Naive thymus-derived CD4-positive, alpha-beta T cell (primary cell): ENCODE measurements around the gene NPHP4. TPM values are rescaled to one million over a fixed set of nuclear protein-coding genes. Genes with fewer than 3 reads are reported as not detected.

Source experiments
- ATAC-seq: fragments of 150-1000 bp; cut with Tn5 transposase; 2 replicates; pipeline ENCODE4 v1.10.0; 2021; ENCODE audit warnings: mild to moderate bottlenecking, moderate library complexity
- CTCF ChIA-PET: fragments of 350-600 bp; sonication (Branson Sonifier 250); formaldehyde crosslinking; loops from one replicate; lab custom pipeline; 2021; ENCODE audit warnings: antibody characterized with exemption; lab: Charles Lee
- POLR2A ChIA-PET: fragments of 350-600 bp; sonication (Branson Sonifier 250); formaldehyde crosslinking; loops from one replicate; lab custom pipeline; 2021; ENCODE audit warnings: antibody characterized with exemption, inconsistent platforms; lab: Charles Lee
- DNase-seq, 9 donors: peaks; one replicate each; pipeline versions ENCODE4 v3.0.0 to v3.0.0-alpha.2; 2020 to 2022; ENCODE audit warnings: mixed read lengths in 1 of 9
- H3K27ac ChIP-seq: one replicate; pipeline ENCODE4 v1.7.0; 2013; ENCODE audit warnings: mild to moderate bottlenecking, low read depth, low read length, moderate library complexity
- H3K27me3 ChIP-seq, 2 donors: one replicate each; pipeline ENCODE4 v1.7.0; 2013; ENCODE audit warnings: low read length in 2 of 2, mild to moderate bottlenecking in 2 of 2, moderate library complexity in 2 of 2; ENCODE audit not compliant: control insufficient read depth in 2 of 2, insufficient read depth in 2 of 2
- H3K36me3 ChIP-seq, 3 experiments: 1 replicate in 2 of 3; 2 replicates in 1 of 3; pipeline ENCODE4 v1.7.0; 2013; ENCODE audit warnings: low read length in 3 of 3, mild to moderate bottlenecking in 3 of 3, moderate library complexity in 1 of 3; ENCODE audit not compliant: insufficient read depth in 3 of 3, control insufficient read depth in 2 of 3
- H3K4me1 ChIP-seq, 2 donors: one replicate each; pipeline ENCODE4 v1.7.0; 2013; ENCODE audit warnings: low read length in 2 of 2, mild to moderate bottlenecking in 2 of 2, moderate library complexity in 1 of 2; ENCODE audit not compliant: control insufficient read depth in 2 of 2, insufficient read depth in 2 of 2
- H3K4me3 ChIP-seq: 2 replicates; pipeline ENCODE4 v1.7.0; 2013; ENCODE audit warnings: mild to moderate bottlenecking, low read length
- H3K9me3 ChIP-seq, 3 experiments: 1 replicate in 2 of 3; 2 replicates in 1 of 3; pipeline ENCODE4 v1.7.0; 2013; ENCODE audit warnings: low read length in 3 of 3; ENCODE audit not compliant: control insufficient read depth in 2 of 3
- H3K27ac Mint-ChIP-seq, 9 donors: one replicate each; pipeline ENCODE4 v1.8.0; 2020 to 2022; ENCODE audit warnings: mixed read lengths in 9 of 9, mild to moderate bottlenecking in 8 of 9, moderate library complexity in 5 of 9, inconsistent platforms in 2 of 9
- H3K27me3 Mint-ChIP-seq, 5 donors: one replicate each; pipeline ENCODE4 v1.8.0; 2021 to 2022; ENCODE audit warnings: mixed read lengths in 5 of 5, mild to moderate bottlenecking in 1 of 5
- H3K36me3 Mint-ChIP-seq, 5 donors: one replicate each; pipeline ENCODE4 v1.8.0; 2020 to 2022; ENCODE audit warnings: mixed read lengths in 5 of 5, mild to moderate bottlenecking in 3 of 5, inconsistent platforms in 1 of 5
- H3K4me1 Mint-ChIP-seq, 7 donors: one replicate each; pipeline ENCODE4 v1.8.0; 2020 to 2022; ENCODE audit warnings: mixed read lengths in 7 of 7, mild to moderate bottlenecking in 3 of 7, inconsistent platforms in 1 of 7
- H3K4me3 Mint-ChIP-seq, 10 donors: one replicate each; pipeline ENCODE4 v1.8.0; 2020 to 2022; ENCODE audit warnings: mild to moderate bottlenecking in 10 of 10, mixed read lengths in 10 of 10, moderate library complexity in 6 of 10, inconsistent platforms in 2 of 10
- H3K9me3 Mint-ChIP-seq, 11 donors: one replicate each; pipeline ENCODE4 v1.8.0; 2020 to 2022; ENCODE audit warnings: mixed read lengths in 11 of 11, mild to moderate bottlenecking in 4 of 11, inconsistent platforms in 1 of 11, moderate library complexity in 1 of 11
- intact Hi-C, 2 donors: fragments of 100-400 bp; cut with micrococcal nuclease; formaldehyde crosslinking; loops; one replicate each; pipeline ENCODE4 v1.15.1; 2023
- polyA plus RNA-seq, 2 donors: library from polyadenylated mRNA; unstranded; fragments of 300-500 nt; fragmentation: Illumina TruSeq; gene quantifications; one replicate each; pipeline ENCODE4 v1.2.3, GENCODE V29; 2021
- total RNA-seq, 6 experiments: library from RNA in 5 of 6; stranded (reverse) in 5 of 6; gene quantifications; 1 replicate in 5 of 6; 2 replicates in 1 of 6; pipeline ENCODE4 v1.2.3 and lab custom pipeline; 2021 to 2026

The NPHP4 gene
- total and polyA plus RNA-seq, 7 experiments from 2014 or later, result 0.40 to 20.6 (median 9.2) TPM

DNA sequence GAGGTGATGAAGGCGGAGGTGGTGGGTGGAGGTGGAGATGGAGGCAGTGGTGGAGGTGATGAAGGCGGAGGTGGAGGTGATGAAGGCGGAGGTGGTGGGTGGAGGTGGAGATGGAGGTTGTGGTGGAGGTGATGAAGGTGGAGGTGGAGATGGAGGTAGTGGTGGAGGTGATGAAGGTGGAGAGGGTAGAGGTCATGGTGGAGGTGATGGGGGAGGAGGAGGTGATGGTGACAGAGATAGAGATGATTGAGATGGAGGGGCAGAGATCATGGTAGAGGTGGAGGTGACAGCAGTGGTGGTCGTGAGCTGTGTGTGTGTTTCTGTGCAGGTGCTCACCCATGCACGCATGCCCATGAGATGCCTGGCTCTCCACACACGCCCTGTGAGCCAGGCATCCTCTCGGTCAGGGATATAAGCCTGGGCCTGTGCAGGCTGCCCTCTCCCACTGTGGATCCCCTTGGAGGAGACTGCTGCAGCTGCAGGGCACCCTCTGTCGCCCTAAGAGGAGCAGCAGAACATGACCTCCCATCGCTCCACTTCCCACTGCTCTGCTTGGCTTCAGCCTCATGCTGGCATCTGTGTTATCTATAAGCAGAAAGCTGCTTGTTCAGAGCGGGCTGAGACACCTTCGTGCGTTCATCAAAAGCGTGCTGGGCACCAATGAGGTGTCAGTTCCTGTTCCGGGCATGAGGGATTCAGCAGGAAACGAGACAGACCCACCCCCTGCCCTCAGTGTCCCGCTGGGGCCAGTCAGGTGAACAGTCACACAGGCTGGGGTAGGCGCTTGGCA, 20.5 kb upstream of the NPHP4 start:
- Mint-ChIP-seq H3K4me3 (peak overlapping the region in 1 of 10 donors; percentile 34), H3K27ac (peak overlapping the region in 1 of 9 donors; percentile 86), H3K4me1 (peaks cover 0 to 24% (median 0%) of the 10 kb centered on the region in 7 donors), H3K27me3 (no peaks in the 10 kb centered on the region), H3K36me3 (peaks cover 0 to 7% (median 0%) of the 10 kb centered on the region in 5 donors), H3K9me3 (no peaks in the 10 kb centered on the region)
- POLR2A ChIA-PET, result interaction anchor here (0.6 kb wide), 1 partner anchor 51 kb away, joined by 3 read pairs; no protein-coding TSS in a partner anchor
- Histone ChIP-seq H3K4me3 (no peak overlapping the region), H3K27ac (no peak overlapping the region), H3K9me3 (no peaks in the 10 kb centered on the region), H3K36me3 (peaks cover 0 to 18% (median 0%) of the 10 kb centered on the region in 3 experiments), H3K27me3 (no peaks in the 10 kb centered on the region), H3K4me1 (peaks cover 0 to 5% of the 10 kb centered on the region in 2 donors)
- DNase-seq (peak in 1 of 9 donors; percentile 62), ATAC-seq (peak; percentile 28)
- CTCF ChIA-PET, result interaction anchor here (0.7 kb wide), 1 partner anchor 788 kb away, joined by 3 read pairs; no protein-coding TSS in a partner anchor
- intact Hi-C loops, result no loop called here

DNA sequence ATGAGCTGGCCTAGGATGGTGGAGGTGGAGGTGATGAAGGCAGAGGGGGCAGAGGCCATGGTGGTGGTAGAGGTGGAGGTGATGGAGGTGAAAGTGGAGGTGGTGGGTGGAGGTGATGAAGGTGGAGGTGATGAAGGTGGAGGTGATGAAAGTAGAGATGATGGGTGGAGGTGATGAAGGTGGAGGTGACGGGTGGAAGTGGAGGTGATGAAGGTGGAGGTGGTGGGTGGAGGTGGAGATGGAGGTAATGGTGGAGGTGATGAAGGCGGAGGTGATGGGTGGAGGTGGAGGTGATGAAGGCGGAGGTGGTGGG, 19.7 kb upstream of the NPHP4 start:
- ChIA-PET CTCF (no interaction called here), POLR2A (no interaction called here)
- Mint-ChIP-seq H3K4me3 (no peak overlapping the region), H3K27ac (peak overlapping the region in 2 of 9 donors; percentile 25 to 59), H3K9me3 (no peaks in the 10 kb centered on the region), H3K27me3 (no peaks in the 10 kb centered on the region), H3K36me3 (peaks cover 0 to 6% (median 0%) of the 10 kb centered on the region in 5 donors), H3K4me1 (peaks cover 0 to 27% (median 0%) of the 10 kb centered on the region in 7 donors)
- H3K27ac ChIP-seq, result no peak overlapping the region
- H3K4me1 ChIP-seq, result peaks cover 0 to 7% of the 10 kb centered on the region in 2 donors
- peaks cover 0 to 22% (median 0%) of the 10 kb centered on the region in 3 experiments for H3K36me3 ChIP-seq
- H3K9me3 ChIP-seq, result no peaks in the 10 kb centered on the region
- ATAC-seq (no peak), DNase-seq (no peak)
- intact Hi-C loops, result no loop called here
- no peak overlapping the region for H3K4me3 ChIP-seq
- H3K27me3 ChIP-seq, result no peaks in the 10 kb centered on the region

DNA sequence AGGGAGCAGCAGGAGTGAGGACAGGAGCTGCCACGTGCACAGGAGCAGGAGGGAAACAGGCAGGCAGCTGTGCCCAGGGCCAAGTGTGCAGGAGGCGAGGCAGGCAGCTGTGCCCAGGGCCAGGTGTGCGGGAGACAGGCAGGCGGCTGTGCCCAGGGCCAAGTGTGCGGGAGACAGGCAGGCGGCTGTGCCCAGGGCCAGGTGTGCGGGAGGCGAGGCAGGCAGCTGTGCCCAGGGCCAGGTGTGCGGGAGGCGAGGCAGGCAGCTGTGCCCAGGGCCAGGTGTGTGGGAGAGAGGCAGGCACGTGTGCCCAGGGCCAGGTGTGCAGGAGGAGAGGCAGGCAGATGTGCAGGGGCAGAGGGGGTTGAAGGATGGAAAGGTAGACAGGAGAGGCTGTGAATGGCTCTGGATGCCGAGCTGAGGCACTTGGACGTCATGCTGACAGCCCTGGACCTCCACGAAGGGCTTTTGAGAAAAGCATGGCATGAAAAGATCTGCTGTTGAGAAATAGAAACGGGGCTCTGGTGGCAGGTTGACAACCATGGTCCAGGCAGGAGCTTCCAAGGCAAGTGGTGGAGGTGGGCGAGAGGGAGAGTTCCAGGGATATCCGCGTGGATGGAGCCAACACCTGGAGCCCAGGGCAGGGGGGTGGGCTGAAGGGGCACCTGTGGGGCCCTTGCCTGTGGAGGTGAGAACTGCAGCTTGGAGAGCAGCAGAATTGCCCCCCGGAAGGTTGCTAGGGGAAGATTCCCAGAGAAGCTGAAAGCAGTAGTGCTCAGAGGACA, 19.1 kb upstream of the NPHP4 start:
- Histone ChIP-seq H3K9me3 (no peaks in the 10 kb centered on the region), H3K36me3 (peaks cover 0 to 22% (median 0%) of the 10 kb centered on the region in 3 experiments), H3K4me3 (no peak overlapping the region), H3K27me3 (no peaks in the 10 kb centered on the region), H3K27ac (no peak overlapping the region), H3K4me1 (peaks cover 0 to 7% of the 10 kb centered on the region in 2 donors)
- CTCF ChIA-PET, result no interaction called here
- H3K27me3 Mint-ChIP-seq, result no peaks in the 10 kb centered on the region
- intact Hi-C loops, result no loop called here
- H3K27ac Mint-ChIP-seq, result peak overlapping the region in 2 of 9 donors; percentile 59 to 93
- DNase-seq, result no peak
- no peak overlapping the region for H3K4me3 Mint-ChIP-seq
- peaks cover 0 to 27% (median 4%) of the 10 kb centered on the region in 7 donors for H3K4me1 Mint-ChIP-seq
- no peak for ATAC-seq
- no peaks in the 10 kb centered on the region for H3K9me3 Mint-ChIP-seq
- POLR2A ChIA-PET, result no interaction called here
- peaks cover 0 to 5% (median 0%) of the 10 kb centered on the region in 5 donors for H3K36me3 Mint-ChIP-seq

DNA sequence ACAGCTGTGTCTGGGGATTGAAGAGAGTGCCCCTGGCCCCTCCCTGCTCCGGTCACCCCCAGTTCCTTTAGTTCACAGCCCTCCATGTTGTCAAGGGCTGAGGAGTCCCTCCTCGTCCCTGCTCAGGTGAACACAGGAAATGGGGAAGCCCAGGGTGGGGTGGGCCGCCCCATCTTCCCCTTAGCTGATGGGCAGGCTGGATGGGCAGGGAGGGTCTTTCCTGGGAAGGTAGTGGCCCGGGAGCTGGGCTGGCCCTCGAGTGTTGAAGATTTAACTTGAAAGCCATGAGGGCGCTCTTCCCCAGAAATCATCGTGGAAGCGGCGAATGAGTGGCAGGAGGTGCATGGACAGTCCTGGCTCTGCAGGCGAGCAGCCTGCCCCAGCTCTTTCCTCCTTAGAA, 18.3 kb upstream of the NPHP4 start:
- Histone ChIP-seq H3K9me3 (no peaks in the 10 kb centered on the region), H3K27ac (no peak overlapping the region), H3K27me3 (no peaks in the 10 kb centered on the region), H3K4me1 (peaks cover 0 to 7% of the 10 kb centered on the region in 2 donors), H3K36me3 (peaks cover 0 to 22% (median 0%) of the 10 kb centered on the region in 3 experiments), H3K4me3 (no peak overlapping the region)
- intact Hi-C loops, result no loop called here
- DNase-seq (no peak), ATAC-seq (no peak)
- Mint-ChIP-seq H3K4me3 (no peak overlapping the region), H3K36me3 (peaks cover 0 to 5% (median 0%) of the 10 kb centered on the region in 5 donors), H3K27me3 (no peaks in the 10 kb centered on the region), H3K27ac (peak overlapping the region in 2 of 9 donors; percentile 19 to 93), H3K9me3 (no peaks in the 10 kb centered on the region), H3K4me1 (peaks cover 0 to 27% (median 4%) of the 10 kb centered on the region in 7 donors)
- ChIA-PET POLR2A (no interaction called here), CTCF (interaction anchor here (0.7 kb wide), 1 partner anchor 18 kb away, joined by 3 read pairs; the partner anchor contains the start of gene NPHP4)

DNA sequence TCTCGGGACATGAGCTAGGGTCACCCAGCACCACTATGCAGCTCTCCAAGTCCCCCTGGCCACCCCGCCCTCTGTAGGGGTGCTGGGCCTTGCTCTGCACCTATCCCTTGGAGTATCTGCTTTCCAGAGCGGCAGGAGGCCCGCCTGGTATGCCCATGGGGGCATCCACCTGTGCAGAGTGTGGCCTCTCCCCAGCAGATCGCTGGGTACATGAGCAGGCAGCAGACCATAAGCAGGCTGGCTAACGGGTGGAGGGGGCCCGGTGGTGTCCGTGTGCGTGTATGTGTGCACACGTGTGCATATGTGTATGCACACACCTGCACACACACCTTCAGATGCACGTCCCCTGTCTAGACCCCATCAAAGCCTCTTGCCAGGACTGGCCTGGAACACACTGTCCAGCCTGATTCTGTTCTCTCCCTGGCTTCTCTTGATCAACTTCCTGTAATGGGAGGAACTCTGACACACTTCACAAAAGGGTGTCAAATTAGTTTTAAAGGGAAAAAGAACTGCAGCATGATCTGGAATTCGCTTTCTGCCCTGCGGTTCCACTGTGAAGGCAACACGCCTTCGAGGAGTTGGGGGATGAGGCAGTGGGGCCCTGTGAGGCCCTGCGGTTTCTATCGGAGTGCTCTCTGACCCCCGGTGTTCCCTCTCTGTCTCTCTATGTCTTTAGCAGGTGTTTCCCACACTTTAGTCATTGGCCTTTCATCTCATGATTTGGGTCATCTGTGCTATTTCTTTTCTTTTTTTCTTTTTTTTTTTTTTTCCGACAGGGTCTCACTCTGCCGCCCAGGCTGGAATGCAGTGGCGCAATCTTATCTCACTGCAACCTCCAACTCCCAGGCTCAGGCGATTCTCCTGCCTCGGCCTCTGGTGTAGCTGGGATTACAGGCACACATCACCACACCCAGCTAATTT, 17.2 kb upstream of the NPHP4 start:
- no peaks in the 10 kb centered on the region for H3K9me3 Mint-ChIP-seq
- Histone ChIP-seq H3K4me1 (peaks cover 0 to 7% of the 10 kb centered on the region in 2 donors), H3K27me3 (no peaks in the 10 kb centered on the region), H3K9me3 (no peaks in the 10 kb centered on the region), H3K36me3 (peaks cover 0 to 22% (median 0%) of the 10 kb centered on the region in 3 experiments), H3K4me3 (no peak overlapping the region), H3K27ac (no peak overlapping the region)
- H3K4me1 Mint-ChIP-seq, result peaks cover 0 to 26% (median 6%) of the 10 kb centered on the region in 7 donors
- H3K27ac Mint-ChIP-seq, result peak overlapping the region in 1 of 9 donors; percentile 81
- H3K36me3 Mint-ChIP-seq, result peaks cover 0 to 3% (median 0%) of the 10 kb centered on the region in 5 donors
- DNase-seq (no peak), ATAC-seq (no peak)
- POLR2A ChIA-PET, result interaction anchor here (0.6 kb wide), 1 partner anchor 99 kb away, joined by 3 read pairs; no protein-coding TSS in a partner anchor
- CTCF ChIA-PET, result no interaction called here
- no peaks in the 10 kb centered on the region for H3K27me3 Mint-ChIP-seq
- no peak overlapping the region for H3K4me3 Mint-ChIP-seq
- intact Hi-C loops, result no loop called here

DNA sequence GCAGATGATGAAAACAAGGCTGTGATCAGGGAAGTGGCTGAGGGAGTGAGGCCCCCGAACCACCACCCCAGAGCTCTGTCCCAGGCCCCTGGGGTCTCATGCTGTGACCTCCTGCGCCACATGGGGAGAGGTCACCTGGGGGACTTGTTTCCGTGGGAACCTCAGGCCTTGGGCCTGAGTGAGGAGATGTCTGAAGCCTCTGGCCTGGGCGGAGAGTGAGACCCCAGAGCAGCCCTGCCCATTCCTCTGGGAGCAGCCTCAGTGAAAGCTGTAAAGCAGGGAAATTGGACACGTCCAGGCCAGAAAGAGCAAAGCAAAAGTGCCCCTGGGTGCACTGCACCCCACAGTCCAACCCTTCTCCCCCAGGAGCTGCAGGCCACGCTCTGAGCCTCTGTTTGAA, 16.5 kb upstream of the NPHP4 start:
- Histone ChIP-seq H3K27me3 (no peaks in the 10 kb centered on the region), H3K9me3 (no peaks in the 10 kb centered on the region), H3K4me3 (no peak overlapping the region), H3K4me1 (peaks cover 0 to 7% of the 10 kb centered on the region in 2 donors), H3K27ac (no peak overlapping the region), H3K36me3 (peaks cover 0 to 18% (median 0%) of the 10 kb centered on the region in 3 experiments)
- intact Hi-C loops, result no loop called here
- DNase-seq (no peak), ATAC-seq (no peak)
- Mint-ChIP-seq H3K27me3 (no peaks in the 10 kb centered on the region), H3K9me3 (no peaks in the 10 kb centered on the region), H3K36me3 (peaks cover 0 to 2% (median 0%) of the 10 kb centered on the region in 5 donors), H3K4me1 (peaks cover 2 to 32% (median 10%) of the 10 kb centered on the region in 7 donors), H3K4me3 (no peak overlapping the region), H3K27ac (no peak overlapping the region)
- ChIA-PET POLR2A (interaction anchor here (0.6 kb wide), 1 partner anchor 98 kb away, joined by 3 read pairs; no protein-coding TSS in a partner anchor), CTCF (no interaction called here)
